ENCODE data around the gene LIX1L.

LIX1L gene

GRCh38 chr1:145958734-145959133 is 917 bp upstream of the LIX1L start:
- H3K36me3 ChIP-seq (ENCODE audit: control insufficient read depth in 4 of 4, insufficient read depth in 4 of 4, low read length in 3 of 4): peaks cover 0 to 6% (median 0%) of the 10 kb centered on the region in 4 experiments
- H3K9me3 ChIP-seq (ENCODE audit: control extremely low read depth in 1 of 5, control insufficient read depth in 4 of 5, insufficient read depth in 2 of 5, low read depth in 1 of 5, low read length in 4 of 5): no peaks in the 10 kb centered on the region
- H3K4me1 ChIP-seq (ENCODE audit: control extremely low read depth in 1 of 4, control insufficient read depth in 4 of 4, insufficient read depth in 4 of 4, low read length in 3 of 4): peaks cover 39 to 83% (median 71%) of the 10 kb centered on the region in 4 experiments
- peak overlapping the region in 1 of 7 experiments; percentile 85 for H3K4me3 ChIP-seq (ENCODE audit: control insufficient read depth in 1 of 7, extremely low read depth in 1 of 7, insufficient read depth in 4 of 7, low read depth in 2 of 7, low read length in 6 of 7)
- no peak for DNase-seq
- CTCF ChIA-PET: interaction anchor here (1.0 to 1.9 kb wide), 6 partner anchors 10 to 132 kb away, joined by 3 to 9 read pairs (median 4); partner anchors contain the start of gene NUDT17
- no peak overlapping the region for H3K27ac ChIP-seq (ENCODE audit: insufficient read depth in 1 of 2, low read depth in 1 of 2, low read length in 2 of 2, poor library complexity in 1 of 2, severe bottlenecking in 2 of 2)
- POLR2A ChIA-PET: interaction anchor here (1.5 to 1.8 kb wide), 2 partner anchors 16 to 31 kb away, joined by 3 to 7 read pairs; partner anchors contain the start of gene RBM8A
- H3K27me3 ChIP-seq (replicated peaks in 2 of 5; ENCODE audit: control insufficient read depth in 4 of 5, insufficient read depth in 5 of 5, low read length in 4 of 5): peaks cover 0 to 3% (median 0%) of the 10 kb centered on the region in 5 experiments

- DNase-seq: peak in 1 of 3 donors; percentile 24
- 3% methylated on average over 3 of the region's 3 CpGs for WGBS (ENCODE audit: insufficient coverage)
- Histone ChIP-seq H3K27me3 (replicated peaks in 2 of 5; ENCODE audit: control insufficient read depth in 4 of 5, insufficient read depth in 5 of 5, low read length in 4 of 5) (no peaks in the 10 kb centered on the region), H3K4me1 (ENCODE audit: control extremely low read depth in 1 of 4, control insufficient read depth in 4 of 4, insufficient read depth in 4 of 4, low read length in 3 of 4) (peaks cover 29 to 65% (median 54%) of the 10 kb centered on the region in 4 experiments), H3K4me3 (ENCODE audit: control insufficient read depth in 1 of 7, extremely low read depth in 1 of 7, insufficient read depth in 4 of 7, low read depth in 2 of 7, low read length in 6 of 7) (peak overlapping the region; percentile 54 to 95 (median 85)), H3K36me3 (ENCODE audit: control insufficient read depth in 4 of 4, insufficient read depth in 4 of 4, low read length in 3 of 4) (peaks cover 0 to 6% (median 3%) of the 10 kb centered on the region in 4 experiments), H3K27ac (ENCODE audit: insufficient read depth in 1 of 2, low read depth in 1 of 2, low read length in 2 of 2, poor library complexity in 1 of 2, severe bottlenecking in 2 of 2) (peak overlapping the region; percentile 61 to 87), H3K9me3 (ENCODE audit: control extremely low read depth in 1 of 5, control insufficient read depth in 4 of 5, insufficient read depth in 2 of 5, low read depth in 1 of 5, low read length in 4 of 5) (no peaks in the 10 kb centered on the region)
- CTCF ChIA-PET: interaction anchor here (1.1 to 1.9 kb wide), 6 partner anchors 9 to 85 kb away, joined by 3 to 9 read pairs (median 4); no protein-coding TSS in a partner anchor
- POLR2A ChIA-PET: interaction anchor here (1.0 to 1.8 kb wide), 3 partner anchors 14 to 38 kb away, joined by 5 to 8 read pairs (median 7); partner anchors contain the start of genes PEX11B and RBM8A
These were observed 905 bp downstream of the LIX1L start for GRCh38 chr1:145956781-145957442.

GRCh38 chr1:145956361-145956760 is 1.5 kb downstream of the LIX1L start:
- Histone ChIP-seq H3K4me3 (ENCODE audit: control insufficient read depth in 1 of 7, extremely low read depth in 1 of 7, insufficient read depth in 4 of 7, low read depth in 2 of 7, low read length in 6 of 7) (peak overlapping the region in 6 of 7 experiments; percentile 81 to 95 (median 86)), H3K9me3 (ENCODE audit: control extremely low read depth in 1 of 5, control insufficient read depth in 4 of 5, insufficient read depth in 2 of 5, low read depth in 1 of 5, low read length in 4 of 5) (no peaks in the 10 kb centered on the region), H3K4me1 (ENCODE audit: control extremely low read depth in 1 of 4, control insufficient read depth in 4 of 4, insufficient read depth in 4 of 4, low read length in 3 of 4) (peaks cover 29 to 60% (median 49%) of the 10 kb centered on the region in 4 experiments), H3K36me3 (ENCODE audit: control insufficient read depth in 4 of 4, insufficient read depth in 4 of 4, low read length in 3 of 4) (peaks cover 0 to 6% (median 4%) of the 10 kb centered on the region in 4 experiments), H3K27me3 (replicated peaks in 2 of 5; ENCODE audit: control insufficient read depth in 4 of 5, insufficient read depth in 5 of 5, low read length in 4 of 5) (no peaks in the 10 kb centered on the region), H3K27ac (ENCODE audit: insufficient read depth in 1 of 2, low read depth in 1 of 2, low read length in 2 of 2, poor library complexity in 1 of 2, severe bottlenecking in 2 of 2) (peak overlapping the region; percentile 26 to 87)
- POLR2A ChIA-PET: no interaction called here
- no peak for DNase-seq
- CTCF ChIA-PET: interaction anchor here (0.6 to 1.4 kb wide), 2 partner anchors 9 to 42 kb away, joined by 3 read pairs; no protein-coding TSS in a partner anchor

- H3K36me3 ChIP-seq (ENCODE audit: control insufficient read depth in 4 of 4, insufficient read depth in 4 of 4, low read length in 3 of 4): peaks cover 0 to 8% (median 5%) of the 10 kb centered on the region in 4 experiments
- no peaks in the 10 kb centered on the region for H3K27me3 ChIP-seq (replicated peaks in 2 of 5; ENCODE audit: control insufficient read depth in 4 of 5, insufficient read depth in 5 of 5, low read length in 4 of 5)
- WGBS (ENCODE audit: insufficient coverage): 56% methylated on average over 2 of the region's 2 CpGs
- ChIA-PET CTCF (interaction anchor here (1.0 to 1.5 kb wide), 4 partner anchors 11 to 25 kb away, joined by 3 to 4 read pairs (median 3); no protein-coding TSS in a partner anchor), POLR2A (no interaction called here)
- peaks cover 29 to 60% (median 45%) of the 10 kb centered on the region in 4 experiments for H3K4me1 ChIP-seq (ENCODE audit: control extremely low read depth in 1 of 4, control insufficient read depth in 4 of 4, insufficient read depth in 4 of 4, low read length in 3 of 4)
- H3K9me3 ChIP-seq (ENCODE audit: control extremely low read depth in 1 of 5, control insufficient read depth in 4 of 5, insufficient read depth in 2 of 5, low read depth in 1 of 5, low read length in 4 of 5): no peaks in the 10 kb centered on the region
- peak overlapping the region in 2 of 7 experiments; percentile 11 to 95 for H3K4me3 ChIP-seq (ENCODE audit: control insufficient read depth in 1 of 7, extremely low read depth in 1 of 7, insufficient read depth in 4 of 7, low read depth in 2 of 7, low read length in 6 of 7)
- DNase-seq: no peak
- H3K27ac ChIP-seq (ENCODE audit: insufficient read depth in 1 of 2, low read depth in 1 of 2, low read length in 2 of 2, poor library complexity in 1 of 2, severe bottlenecking in 2 of 2): no peak overlapping the region
These were observed 2.4 kb downstream of the LIX1L start for GRCh38 chr1:145955436-145955835.

- CTCF ChIA-PET: interaction anchor here (0.7 kb wide), 2 partner anchors 9 to 13 kb away, joined by 3 read pairs; no protein-coding TSS in a partner anchor
- Histone ChIP-seq H3K4me3 (ENCODE audit: control insufficient read depth in 1 of 7, extremely low read depth in 1 of 7, insufficient read depth in 4 of 7, low read depth in 2 of 7, low read length in 6 of 7) (no peak overlapping the region), H3K36me3 (ENCODE audit: control insufficient read depth in 4 of 4, insufficient read depth in 4 of 4, low read length in 3 of 4) (peaks cover 0 to 8% (median 5%) of the 10 kb centered on the region in 4 experiments), H3K27ac (ENCODE audit: insufficient read depth in 1 of 2, low read depth in 1 of 2, low read length in 2 of 2, poor library complexity in 1 of 2, severe bottlenecking in 2 of 2) (no peak overlapping the region), H3K27me3 (replicated peaks in 2 of 5; ENCODE audit: control insufficient read depth in 4 of 5, insufficient read depth in 5 of 5, low read length in 4 of 5) (no peaks in the 10 kb centered on the region), H3K4me1 (ENCODE audit: control extremely low read depth in 1 of 4, control insufficient read depth in 4 of 4, insufficient read depth in 4 of 4, low read length in 3 of 4) (peaks cover 19 to 47% (median 31%) of the 10 kb centered on the region in 4 experiments), H3K9me3 (ENCODE audit: control extremely low read depth in 1 of 5, control insufficient read depth in 4 of 5, insufficient read depth in 2 of 5, low read depth in 1 of 5, low read length in 4 of 5) (no peaks in the 10 kb centered on the region)
- 95% methylated on average over 3 of the region's 6 CpGs for WGBS (ENCODE audit: insufficient coverage)
- POLR2A ChIA-PET: no interaction called here
- no peak for DNase-seq
These were observed 4.0 kb downstream of the LIX1L start for GRCh38 chr1:145953861-145954260.

- 100% methylated on average over 2 of the region's 3 CpGs for WGBS (ENCODE audit: insufficient coverage)
- Histone ChIP-seq H3K27me3 (replicated peaks in 2 of 5; ENCODE audit: control insufficient read depth in 4 of 5, insufficient read depth in 5 of 5, low read length in 4 of 5) (no peaks in the 10 kb centered on the region), H3K9me3 (ENCODE audit: control extremely low read depth in 1 of 5, control insufficient read depth in 4 of 5, insufficient read depth in 2 of 5, low read depth in 1 of 5, low read length in 4 of 5) (no peaks in the 10 kb centered on the region), H3K4me1 (ENCODE audit: control extremely low read depth in 1 of 4, control insufficient read depth in 4 of 4, insufficient read depth in 4 of 4, low read length in 3 of 4) (peaks cover 14 to 38% (median 22%) of the 10 kb centered on the region in 4 experiments), H3K4me3 (ENCODE audit: control insufficient read depth in 1 of 7, extremely low read depth in 1 of 7, insufficient read depth in 4 of 7, low read depth in 2 of 7, low read length in 6 of 7) (no peak overlapping the region), H3K36me3 (ENCODE audit: control insufficient read depth in 4 of 4, insufficient read depth in 4 of 4, low read length in 3 of 4) (peaks cover 0 to 10% (median 5%) of the 10 kb centered on the region in 4 experiments), H3K27ac (ENCODE audit: insufficient read depth in 1 of 2, low read depth in 1 of 2, low read length in 2 of 2, poor library complexity in 1 of 2, severe bottlenecking in 2 of 2) (no peak overlapping the region)
- DNase-seq: no peak
- ChIA-PET CTCF (no interaction called here), POLR2A (no interaction called here)
These were observed 4.9 kb downstream of the LIX1L start for GRCh38 chr1:145952903-145953302.

- ChIA-PET CTCF (interaction anchor here (0.6 to 1.8 kb wide), 5 partner anchors 8 to 15 kb away, joined by 3 to 4 read pairs (median 3); no protein-coding TSS in a partner anchor), POLR2A (interaction anchor here (0.6 kb wide), 1 partner anchor 12 kb away, joined by 5 read pairs; no protein-coding TSS in a partner anchor)
- Histone ChIP-seq H3K9me3 (ENCODE audit: control extremely low read depth in 1 of 5, control insufficient read depth in 4 of 5, insufficient read depth in 2 of 5, low read depth in 1 of 5, low read length in 4 of 5) (no peaks in the 10 kb centered on the region), H3K4me3 (ENCODE audit: control insufficient read depth in 1 of 7, extremely low read depth in 1 of 7, insufficient read depth in 4 of 7, low read depth in 2 of 7, low read length in 6 of 7) (no peak overlapping the region), H3K36me3 (ENCODE audit: control insufficient read depth in 4 of 4, insufficient read depth in 4 of 4, low read length in 3 of 4) (peaks cover 6 to 17% (median 11%) of the 10 kb centered on the region in 4 experiments), H3K27ac (ENCODE audit: insufficient read depth in 1 of 2, low read depth in 1 of 2, low read length in 2 of 2, poor library complexity in 1 of 2, severe bottlenecking in 2 of 2) (no peak overlapping the region), H3K27me3 (replicated peaks in 2 of 5; ENCODE audit: control insufficient read depth in 4 of 5, insufficient read depth in 5 of 5, low read length in 4 of 5) (no peaks in the 10 kb centered on the region), H3K4me1 (ENCODE audit: control extremely low read depth in 1 of 4, control insufficient read depth in 4 of 4, insufficient read depth in 4 of 4, low read length in 3 of 4) (peaks cover 6 to 29% (median 16%) of the 10 kb centered on the region in 4 experiments)
- 100% methylated on average over 1 of the region's 1 CpG for WGBS (ENCODE audit: insufficient coverage)
- DNase-seq: no peak
These were observed 6.3 kb downstream of the LIX1L start for GRCh38 chr1:145951526-145951925.

All from common myeloid progenitor, CD34-positive (primary cell).